HepG2 (cell line): ENCODE measurements around the gene FAM170B. TPM values are rescaled to one million over a fixed set of nuclear protein-coding genes. Genes with fewer than 3 reads are reported as not detected.

Experiments
- ATAC-seq: fragments of 200-7000 bp; cut with Tn5 transposase; 3 replicates; pipeline ENCODE4 v1.9.1; 2020; ENCODE audit warnings: mild to moderate bottlenecking, moderate library complexity
- BruUV-seq: library from RNA; stranded (reverse); fragments of 400-500 nt; replicated peaks from 2 replicates; lab custom pipeline; 2021; lab: Mats Ljungman, UMichigan
- CTCF ChIA-PET: fragments of 300-600 bp; formaldehyde crosslinking; extraction: SDS; loops from one replicate; lab custom pipeline; 2021; ENCODE audit warnings: low total read pairs, inconsistent platforms, low intra/inter-chr PET ratio; lab: Yijun Ruan, JAX
- POLR2A ChIA-PET: fragments of 350-600 bp; sonication (Branson Sonifier 250); formaldehyde crosslinking; loops from one replicate; lab custom pipeline; 2020; ENCODE audit warnings: antibody characterized with exemption, inconsistent platforms; lab: Yijun Ruan, JAX
- DNase-seq: peaks from one replicate; pipeline ENCODE4 v3.0.0-alpha.2; 2015; ENCODE audit warnings: low spot score
- FAIRE-seq: peaks from 3 replicates; lab custom pipeline; 2011; peaks lifted over from hg19 to GRCh38; lab: Jason Lieb, UNC
- H2AFZ ChIP-seq: one replicate; pipeline ENCODE4 v1.6.1; 2011; ENCODE audit warnings: low read length, inconsistent platforms
- H3K27ac ChIP-seq: fragments of 300-600 bp; 3 replicates; pipeline ENCODE4 v1.8.0; 2011; ENCODE audit warnings: mixed run types, mild to moderate bottlenecking, mixed read lengths, low read length, inconsistent platforms; ENCODE audit not compliant: insufficient read depth; ENCODE audit errors: extremely low read length
- H3K27me3 ChIP-seq, 2 experiments: fragments of 200-600 bp in 1 of 2; 2 replicates in 1 of 2; 3 replicates in 1 of 2; pipeline versions ENCODE4 v1.6.0 to v1.8.0; 2011; ENCODE audit warnings: low read length in 2 of 2, mild to moderate bottlenecking in 2 of 2, moderate library complexity in 2 of 2, inconsistent platforms in 1 of 2; ENCODE audit not compliant: insufficient read depth in 2 of 2, control insufficient read depth in 1 of 2
- H3K36me3 ChIP-seq, 2 experiments: fragments of 200-600 bp in 1 of 2; replicated peaks in 1 of 2; 2 replicates in 1 of 2; 3 replicates in 1 of 2; pipeline versions ENCODE4 v1.5.1 to v1.8.0; 2011; ENCODE audit warnings: low read length in 2 of 2, inconsistent platforms in 1 of 2; ENCODE audit not compliant: insufficient read depth in 2 of 2, control insufficient read depth in 1 of 2
- H3K4me1 ChIP-seq: 2 replicates; pipeline ENCODE4 v1.5.1; 2012; ENCODE audit warnings: low read length, inconsistent platforms; ENCODE audit not compliant: insufficient read depth
- H3K4me2 ChIP-seq: 2 replicates; pipeline ENCODE4 v1.6.0; 2011; ENCODE audit warnings: low read depth, low read length, inconsistent platforms
- H3K4me3 ChIP-seq, 3 experiments: fragments of 200-600 bp in 1 of 3; sonication (generic), shearing (Covaris generic) in 1 of 3; replicated peaks in 1 of 3; 2 replicates each; pipeline ENCODE4 v1.5.1; 2011 to 2016; ENCODE audit warnings: low read length in 3 of 3, inconsistent platforms in 2 of 3, low read depth in 2 of 3, mild to moderate bottlenecking in 2 of 3, control low read depth in 1 of 3, mixed read lengths in 1 of 3; ENCODE audit not compliant: insufficient read depth in 1 of 3
- H3K79me2 ChIP-seq: one replicate; pipeline ENCODE4 v1.6.1; 2011; ENCODE audit warnings: low read length, inconsistent platforms; ENCODE audit not compliant: insufficient read depth
- H3K9ac ChIP-seq: 2 replicates; pipeline ENCODE4 v1.6.0; 2011; ENCODE audit warnings: mild to moderate bottlenecking, low read depth, low read length, inconsistent platforms; ENCODE audit not compliant: insufficient read depth
- H3K9me3 ChIP-seq: 2 replicates; pipeline ENCODE4 v1.5.1; 2012; ENCODE audit warnings: mild to moderate bottlenecking, low read length
- H4K20me1 ChIP-seq: 2 replicates; pipeline ENCODE4 v1.6.0; 2011; ENCODE audit warnings: inconsistent platforms, mild to moderate bottlenecking, low read length, moderate library complexity; ENCODE audit not compliant: insufficient read depth
- ARID2 ChIP-seq: sonication (generic); formaldehyde crosslinking; IDR thresholded peaks from 2 replicates; pipeline ENCODE4 v1.8.1; 2022; ENCODE audit warnings: mild to moderate bottlenecking, missing genetic modification reagents, borderline replicate concordance
- DNMT1 ChIP-seq: sonication (generic); formaldehyde crosslinking; IDR thresholded peaks from 2 replicates; pipeline ENCODE4 v1.5.1; 2020; ENCODE audit warnings: mild to moderate bottlenecking, missing genetic modification reagents
- NR2C2 ChIP-seq: sonication (generic); formaldehyde crosslinking; IDR thresholded peaks from 2 replicates; pipeline ENCODE4 v1.4.0; 2020; ENCODE audit warnings: missing genetic modification reagents, mild to moderate bottlenecking, moderate library complexity, borderline replicate concordance
- RFXANK ChIP-seq: IDR thresholded peaks from 2 replicates; pipeline ENCODE4 v1.6.1; 2016
- SMARCC2 ChIP-seq: fragments of 450-650 bp; IDR thresholded peaks from 2 replicates; pipeline ENCODE4 v1.6.1; 2017; ENCODE audit warnings: antibody characterized with exemption, mild to moderate bottlenecking
- SRSF1 ChIP-seq: fragments of 200-400 bp; formaldehyde crosslinking; optimal IDR thresholded peaks from 2 replicates; pipeline ENCODE3; 2017; ENCODE audit warnings: mild to moderate bottlenecking, low read depth, low read length, moderate library complexity
- TOPORS ChIP-seq: sonication (generic); formaldehyde crosslinking; IDR thresholded peaks from 2 replicates; pipeline ENCODE4 v1.8.0; 2023; ENCODE audit warnings: mild to moderate bottlenecking, missing genetic modification reagents
- ZBTB38 ChIP-seq: sonication (generic); formaldehyde crosslinking; IDR thresholded peaks from 2 replicates; pipeline ENCODE4 v1.5.1; 2020; ENCODE audit warnings: mild to moderate bottlenecking, missing genetic modification reagents
- ZFP37 ChIP-seq: sonication (generic); formaldehyde crosslinking; IDR thresholded peaks from 2 replicates; pipeline ENCODE4 v1.4.0; 2020; ENCODE audit warnings: missing genetic modification reagents, borderline replicate concordance
- ZFYVE20 ChIP-seq: sonication (generic); formaldehyde crosslinking; IDR thresholded peaks from 2 replicates; pipeline ENCODE4 v1.8.0; 2023; ENCODE audit warnings: low read depth, mild to moderate bottlenecking, moderate library complexity, missing genetic modification reagents, borderline replicate concordance
- ZNF224 ChIP-seq: sonication (generic); formaldehyde crosslinking; IDR thresholded peaks from 2 replicates; pipeline ENCODE4 v1.5.0; 2020; ENCODE audit warnings: mild to moderate bottlenecking, missing genetic modification reagents
- ZNF235 ChIP-seq: sonication (generic); formaldehyde crosslinking; IDR thresholded peaks from 2 replicates; pipeline ENCODE4 v1.8.1; 2023; ENCODE audit warnings: mild to moderate bottlenecking, missing genetic modification reagents, borderline replicate concordance
- ZNF326 ChIP-seq: sonication (generic); formaldehyde crosslinking; IDR thresholded peaks from 2 replicates; pipeline ENCODE4 v1.4.0; 2020; ENCODE audit warnings: missing genetic modification reagents, borderline replicate concordance
- ZNF331 ChIP-seq: sonication (generic); formaldehyde crosslinking; IDR thresholded peaks from 2 replicates; pipeline ENCODE4 v1.4.0; 2020; ENCODE audit warnings: missing genetic modification reagents
- ZNF746 ChIP-seq: sonication (generic); formaldehyde crosslinking; IDR thresholded peaks from 2 replicates; pipeline ENCODE4 v1.8.0; 2022; ENCODE audit warnings: mild to moderate bottlenecking, missing genetic modification reagents
- ZSCAN21 ChIP-seq: sonication (generic); formaldehyde crosslinking; IDR thresholded peaks from 2 replicates; pipeline ENCODE4 v1.8.0; 2022; ENCODE audit warnings: mild to moderate bottlenecking, missing genetic modification reagents, moderate library complexity, borderline replicate concordance
- WGBS: methylation state at CpG from one replicate; pipeline ENCODE4 v1.1.6; 2017; ENCODE audit warnings: low lambda C conversion rate; 5-methylcytosine and 5-hydroxymethylcytosine counted together
- in situ Hi-C: cut with HindIII; loops from 2 replicates; pipeline ENCODE4 v1.10.0; 2017; ENCODE audit warnings: low pct_unique_long_range_greater_than_20kb; ENCODE audit not compliant: extremely low pct_ligation_motif_present
- intact Hi-C: fragments of 100-400 bp; cut with micrococcal nuclease; formaldehyde crosslinking; loops from one replicate; pipeline ENCODE4 v1.10.0; 2022; ENCODE audit not compliant: unreplicated experiment
- polyA plus RNA-seq, 8 experiments: library from polyadenylated mRNA; depleted of rRNA in 3 of 8; stranded (reverse) in 7 of 8; unstranded in 1 of 8; fragments of >200 nt; fragmentation: Illumina TruSeq in 4 of 8; extraction: Trizol in 4 of 8; gene quantifications; 2 replicates each; pipeline versions ENCODE4 v1.2.1 to v1.2.3, GENCODE V29; 2011 to 2016; ENCODE audit warnings: low read depth in 4 of 8, missing spikeins in 1 of 8, mixed read lengths in 1 of 8; ENCODE audit not compliant: insufficient read depth in 1 of 8
- total RNA-seq, 5 experiments: library from RNA; depleted of rRNA; stranded (reverse); fragments of >200 nt; fragmentation: Illumina TruSeq; extraction: Trizol; gene quantifications; 2 replicates each; pipeline ENCODE4 v1.2.3, GENCODE V29; 2016; ENCODE audit warnings: low read depth in 1 of 5
- TF ChIP-seq, protein P1 (sequence below): conservative IDR thresholded peaks from 2 replicates; pipeline ENCODE4 v1.6.1; 2018; ENCODE audit warnings: missing genetic modification reagents
- TF ChIP-seq, protein P2 (sequence below): sonication (generic); formaldehyde crosslinking; IDR thresholded peaks from 2 replicates; pipeline ENCODE4 v1.4.0; 2020; ENCODE audit warnings: missing genetic modification reagents

Gene FAM170B
- total and polyA plus RNA-seq, 2 of the 13 experiments (the other 11 are each of a cell fraction or from before 2014, with no cell fraction given) = not detected

DNA sequence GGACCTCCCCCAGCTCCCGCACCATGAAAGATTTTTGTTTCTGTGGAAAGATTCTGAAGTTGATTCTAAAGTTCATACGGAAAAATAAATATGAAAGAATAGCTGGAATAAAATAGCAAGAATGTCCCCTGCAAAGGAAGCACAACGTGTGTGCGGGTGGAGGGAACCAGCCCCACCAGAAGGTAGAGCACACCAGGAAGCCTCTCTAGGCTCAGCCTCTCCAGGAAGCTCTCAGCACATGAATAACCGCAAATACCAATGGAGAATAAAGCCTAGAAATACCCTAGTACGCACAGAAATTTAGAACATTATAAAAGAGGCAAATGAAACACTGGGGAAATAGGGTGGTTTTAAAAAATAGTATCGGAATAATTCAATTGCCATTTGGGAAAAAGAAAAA is 24.6 kb upstream of the FAM170B start:
- in situ Hi-C loops (no loop called here), intact Hi-C loops (no loop called here)
- WGBS = 38% methylated on average over 7 of the region's 7 CpGs
- TF ChIP-seq ZSCAN21 (CRISPR knock-in tag) (no peak), ZBTB38 (CRISPR knock-in tag) (no peak), ZNF326 (no peak), ZFP37 (no peak), ZNF235 (CRISPR knock-in tag) (no peak), ARID2 (CRISPR knock-in tag) (no peak), ZFYVE20 (CRISPR knock-in tag) (no peak), NR2C2 (CRISPR knock-in tag) (no peak), ZNF224 (no peak), SMARCC2 (no peak), SRSF1 (no peak), DNMT1 (no peak), TOPORS (CRISPR knock-in tag) (no peak), ZNF331 (CRISPR knock-in tag) (no peak), ZNF746 (no peak), RFXANK (no peak)
- TF ChIP-seq, protein P1, sequence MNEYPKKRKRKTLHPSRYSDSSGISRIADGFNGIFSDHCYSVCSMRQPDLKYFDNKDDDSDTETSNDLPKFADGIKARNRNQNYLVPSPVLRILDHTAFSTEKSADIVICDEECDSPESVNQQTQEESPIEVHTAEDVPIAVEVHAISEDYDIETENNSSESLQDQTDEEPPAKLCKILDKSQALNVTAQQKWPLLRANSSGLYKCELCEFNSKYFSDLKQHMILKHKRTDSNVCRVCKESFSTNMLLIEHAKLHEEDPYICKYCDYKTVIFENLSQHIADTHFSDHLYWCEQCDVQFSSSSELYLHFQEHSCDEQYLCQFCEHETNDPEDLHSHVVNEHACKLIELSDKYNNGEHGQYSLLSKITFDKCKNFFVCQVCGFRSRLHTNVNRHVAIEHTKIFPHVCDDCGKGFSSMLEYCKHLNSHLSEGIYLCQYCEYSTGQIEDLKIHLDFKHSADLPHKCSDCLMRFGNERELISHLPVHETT (CRISPR knock-in tag) = no peak
- TF ChIP-seq, protein P2, sequence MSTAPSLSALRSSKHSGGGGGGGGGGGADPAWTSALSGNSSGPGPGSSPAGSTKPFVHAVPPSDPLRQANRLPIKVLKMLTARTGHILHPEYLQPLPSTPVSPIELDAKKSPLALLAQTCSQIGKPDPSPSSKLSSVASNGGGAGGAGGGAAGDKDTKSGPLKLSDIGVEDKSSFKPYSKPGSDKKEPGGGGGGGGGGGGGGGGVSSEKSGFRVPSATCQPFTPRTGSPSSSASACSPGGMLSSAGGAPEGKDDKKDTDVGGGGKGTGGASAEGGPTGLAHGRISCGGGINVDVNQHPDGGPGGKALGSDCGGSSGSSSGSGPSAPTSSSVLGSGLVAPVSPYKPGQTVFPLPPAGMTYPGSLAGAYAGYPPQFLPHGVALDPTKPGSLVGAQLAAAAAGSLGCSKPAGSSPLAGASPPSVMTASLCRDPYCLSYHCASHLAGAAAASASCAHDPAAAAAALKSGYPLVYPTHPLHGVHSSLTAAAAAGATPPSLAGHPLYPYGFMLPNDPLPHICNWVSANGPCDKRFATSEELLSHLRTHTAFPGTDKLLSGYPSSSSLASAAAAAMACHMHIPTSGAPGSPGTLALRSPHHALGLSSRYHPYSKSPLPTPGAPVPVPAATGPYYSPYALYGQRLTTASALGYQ (CRISPR knock-in tag) = no peak
- Histone ChIP-seq H3K9ac (no peak overlapping the region), H3K9me3 (no peaks in the 10 kb centered on the region), H3K27me3 (no peaks in the 10 kb centered on the region; a peak in 1 of 5 replicates), H3K4me2 (no peak overlapping the region), H3K27ac (no peak overlapping the region), H4K20me1 (no peaks in the 10 kb centered on the region), H3K36me3 (no peaks in the 10 kb centered on the region), H3K4me3 (no peak overlapping the region), H3K79me2 (no peaks in the 10 kb centered on the region), H2AFZ (no peak overlapping the region), H3K4me1 (no peaks in the 10 kb centered on the region)
- no peak for ATAC-seq
- BruUV-seq = no TSS peak
- ChIA-PET CTCF (no interaction called here), POLR2A (no interaction called here)
- DNase-seq = no peak
- FAIRE-seq = no peak
